SJCRH30 (cell line): ENCODE results near the gene APEX1. TPM values are rescaled to one million over a fixed set of nuclear protein-coding genes. Genes with fewer than 3 reads are reported as not detected.
A peak's percentile ranks its signal among the peaks of the same experiment; 100 is the strongest.

ENCODE experiments used
- DNase-seq, 2 experiments: peaks; one replicate each; pipeline ENCODE4 v3.0.0-alpha.2; 2015 to 2020
- H3K27ac ChIP-seq: fragments of 250-450 bp; sonication (Bioruptor Pico); 2 replicates; pipeline ENCODE4 v1.5.1; 2020; ENCODE audit warnings: mild to moderate bottlenecking, moderate library complexity
- H3K27me3 ChIP-seq: fragments of 250-450 bp; sonication (Bioruptor Pico); 2 replicates; pipeline ENCODE4 v1.5.1; 2020; ENCODE audit warnings: mild to moderate bottlenecking, moderate library complexity
- H3K36me3 ChIP-seq: fragments of 250-450 bp; sonication (Bioruptor Pico); 2 replicates; pipeline ENCODE4 v1.5.1; 2020; ENCODE audit warnings: mild to moderate bottlenecking, moderate library complexity
- H3K4me1 ChIP-seq: fragments of 250-450 bp; sonication (Bioruptor Pico); 2 replicates; pipeline ENCODE4 v1.5.1; 2020; ENCODE audit warnings: mild to moderate bottlenecking, moderate library complexity
- H3K4me3 ChIP-seq: fragments of 250-450 bp; sonication (Bioruptor Pico); 2 replicates; pipeline ENCODE4 v1.5.1; 2020; ENCODE audit warnings: mild to moderate bottlenecking, moderate library complexity
- H3K9me3 ChIP-seq: fragments of 250-450 bp; sonication (Bioruptor Pico); replicated peaks from 2 replicates; pipeline ENCODE4 v1.5.1; 2020; ENCODE audit warnings: mild to moderate bottlenecking, moderate library complexity
- total RNA-seq: library from RNA; depleted of rRNA; stranded (reverse); fragments of >200 nt; shearing (Covaris generic); gene quantifications from 2 replicates; pipeline ENCODE4 v1.2.3, GENCODE V29; 2014; rRNA removed

The APEX1 gene
- 221 and 235 TPM in 2 replicates for total RNA-seq

DNA sequence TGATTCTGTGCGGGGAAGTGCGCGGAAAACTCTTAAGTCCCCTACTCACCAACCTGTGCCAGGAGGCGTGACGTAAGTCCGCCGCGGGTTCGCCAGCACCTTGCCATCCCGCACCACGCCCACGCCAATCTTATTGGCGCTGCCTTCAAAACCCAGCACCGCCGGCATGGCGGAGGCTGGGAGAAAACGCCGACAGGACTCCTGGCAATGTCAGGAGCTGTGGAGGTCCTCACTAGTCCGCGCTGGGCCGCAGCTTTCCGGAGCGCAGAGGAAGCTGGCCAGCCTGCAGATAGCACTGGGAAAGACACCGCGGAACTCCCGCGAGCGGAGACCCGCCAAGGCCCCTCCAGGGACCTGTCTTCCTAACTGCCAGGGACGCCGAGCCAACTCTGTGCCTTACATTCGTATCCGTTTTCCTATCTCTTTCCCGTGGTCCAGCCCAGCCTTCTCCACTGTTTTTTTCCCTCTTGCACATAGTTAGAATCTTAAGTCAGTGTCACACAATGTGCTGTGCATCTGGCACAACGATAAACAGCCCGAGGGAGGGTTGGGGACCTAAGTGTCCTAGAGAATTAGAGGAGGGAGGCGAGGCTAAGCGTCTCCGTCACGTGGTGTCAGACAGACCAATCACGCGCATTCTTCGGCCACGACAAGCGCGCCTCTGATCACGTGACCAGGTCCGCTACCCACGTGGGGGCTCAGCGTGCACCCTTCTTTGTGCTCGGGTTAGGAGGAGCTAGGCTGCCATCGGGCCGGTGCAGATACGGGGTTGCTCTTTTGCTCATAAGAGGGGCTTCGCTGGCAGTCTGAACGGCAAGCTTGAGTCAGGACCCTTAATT, at the start of gene APEX1, which contains the start of gene OSGEP:
Gene APEX1 (plus strand): TSS at position 711 of the 839 bp plus-strand sequence. CDS start 420 bp downstream, outside the sequence.
Gene OSGEP (minus strand): TSS at position 297 of the 839 bp plus-strand sequence. CDS start 129 bp downstream, at position 168.
- Histone ChIP-seq H3K4me1 (no peaks in the 10 kb centered on the region), H3K4me3 (peak within 1 kb of the TSS; percentile 80), H3K27ac (peak within 1 kb of the TSS; percentile 98), H3K36me3 (peaks cover 25% of the 10 kb centered on the region), H3K27me3 (no peaks in the 10 kb centered on the region), H3K9me3 (no peaks in the 10 kb centered on the region)
- DNase-seq: peak; percentile 98 to 99

DNA sequence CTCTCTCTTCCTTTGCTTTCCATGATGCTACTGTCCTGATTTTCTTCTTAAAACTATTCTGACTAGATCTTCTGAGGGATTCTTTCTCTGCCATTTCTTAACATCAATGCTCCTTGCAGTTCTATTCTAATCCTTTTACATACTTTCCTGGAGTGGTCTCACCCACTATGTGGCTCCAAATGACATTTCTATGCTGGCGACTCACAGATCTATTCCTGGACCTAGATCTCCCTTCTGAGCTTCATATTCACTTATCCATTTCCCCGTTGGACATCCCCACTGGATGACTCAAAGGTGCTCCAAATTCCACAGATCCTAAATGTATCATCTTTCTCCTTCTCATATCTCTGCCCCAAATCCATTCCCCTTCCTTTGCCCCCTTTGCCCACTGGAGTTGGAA, 45.8 kb upstream of the APEX1 start:
- Histone ChIP-seq H3K4me1 (no peaks in the 10 kb centered on the region), H3K27me3 (no peaks in the 10 kb centered on the region), H3K36me3 (no peaks in the 10 kb centered on the region; the same call in 1 of the 2 replicates), H3K9me3 (no peaks in the 10 kb centered on the region), H3K4me3 (no peak overlapping the region), H3K27ac (no peak overlapping the region)
- no peak for DNase-seq

DNA sequence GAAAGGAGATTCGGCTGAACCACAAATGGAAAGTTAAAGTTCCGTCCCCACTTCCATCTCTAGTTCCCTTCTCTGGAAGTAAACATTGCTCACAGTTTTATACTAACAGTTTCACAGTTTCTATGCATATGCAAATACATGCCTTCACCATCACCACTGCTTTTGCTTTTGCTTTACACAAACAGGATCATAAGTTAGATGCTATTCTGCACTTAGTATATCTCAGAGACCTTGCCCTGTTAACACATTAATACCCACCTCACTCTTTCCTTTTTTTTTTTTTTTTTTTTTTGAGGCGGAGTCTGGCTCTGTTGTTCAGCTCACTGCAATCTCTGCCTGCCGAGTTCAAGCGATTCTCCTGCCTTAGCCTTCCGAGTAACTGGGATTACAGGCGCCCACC, 42.6 kb upstream of the APEX1 start:
- Histone ChIP-seq H3K36me3 (no peaks in the 10 kb centered on the region), H3K4me1 (no peaks in the 10 kb centered on the region), H3K9me3 (no peaks in the 10 kb centered on the region), H3K4me3 (peak overlapping the region; percentile 70), H3K27ac (no peak overlapping the region), H3K27me3 (no peaks in the 10 kb centered on the region)
- DNase-seq: peak in 1 of 2 experiments; percentile 13

DNA sequence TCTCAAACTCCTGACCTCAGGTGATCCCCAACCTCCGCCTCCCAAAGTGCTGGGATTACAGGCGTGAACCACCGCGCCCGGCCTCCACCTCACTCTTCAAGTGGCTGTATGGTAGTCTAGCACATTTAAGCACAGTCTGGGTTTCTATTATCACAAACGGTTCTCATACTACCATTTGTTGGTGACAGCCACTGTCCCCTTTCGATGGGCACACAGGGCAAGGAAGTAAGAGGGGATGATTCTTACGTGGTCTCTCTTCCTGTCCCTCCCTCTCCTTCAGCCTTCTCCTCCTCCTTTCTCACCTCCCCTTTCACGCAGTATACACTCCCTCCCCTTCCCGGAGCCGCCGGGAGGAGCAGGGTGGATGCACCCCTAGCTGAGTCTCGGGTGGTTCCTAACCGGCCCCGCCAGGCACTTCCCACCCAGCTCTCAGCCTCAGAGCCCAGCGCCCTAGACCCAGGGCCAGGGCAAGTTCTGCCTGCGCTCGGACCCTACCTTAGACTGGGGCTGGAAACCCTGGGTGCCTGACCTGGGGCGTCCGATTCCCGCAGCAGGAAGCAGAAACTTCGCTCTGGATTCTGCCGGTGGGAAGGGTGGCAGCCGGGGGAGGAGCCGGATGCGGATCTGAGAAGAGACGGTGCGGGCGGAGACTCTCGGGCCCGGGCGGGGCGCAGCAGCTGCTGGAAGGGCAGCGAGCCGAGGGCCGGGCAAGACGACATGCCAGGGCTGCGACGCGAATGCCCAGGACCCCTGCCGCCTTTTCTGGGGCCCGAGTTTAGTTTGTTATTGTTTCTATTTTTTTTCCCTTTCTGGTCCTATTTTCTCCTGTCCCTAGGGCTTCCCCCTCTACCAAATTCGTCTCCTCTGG, 41.9 kb upstream of the APEX1 start, which contains the start of gene TEP1:
Gene TEP1 (minus strand): TSS at position 626 of the 868 bp plus-strand sequence. CDS start 5,062 bp downstream, outside the sequence.
- no peaks in the 10 kb centered on the region for H3K27me3 ChIP-seq
- DNase-seq: peak; percentile 85 to 86
- H3K9me3 ChIP-seq: no peaks in the 10 kb centered on the region
- H3K27ac ChIP-seq: peak within 1 kb of the TSS; percentile 43
- H3K4me1 ChIP-seq: no peaks in the 10 kb centered on the region
- no peaks in the 10 kb centered on the region for H3K36me3 ChIP-seq
- peak within 1 kb of the TSS; percentile 70 for H3K4me3 ChIP-seq

DNA sequence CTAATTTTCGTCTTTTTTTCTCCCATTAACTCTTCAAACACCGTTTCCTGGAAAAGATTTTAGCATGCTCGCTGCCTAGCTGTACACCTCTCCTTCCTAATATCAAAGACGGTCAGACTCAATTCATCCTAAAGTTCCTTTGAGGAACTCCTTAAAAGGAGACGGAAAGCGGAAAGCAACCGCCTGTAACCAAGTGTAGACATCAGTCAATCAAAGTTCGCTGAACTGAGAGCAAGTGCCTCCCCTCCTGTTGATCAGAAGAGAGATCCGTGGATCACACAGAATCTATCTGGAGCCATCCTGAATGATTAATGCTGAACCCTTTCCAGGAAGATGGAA, 41.3 kb upstream of the APEX1 start:
- peak overlapping the region; percentile 70 for H3K4me3 ChIP-seq
- no peaks in the 10 kb centered on the region for H3K4me1 ChIP-seq
- peak in 1 of 2 experiments; percentile 22 for DNase-seq
- H3K27ac ChIP-seq: peak overlapping the region; percentile 43
- no peaks in the 10 kb centered on the region for H3K9me3 ChIP-seq
- no peaks in the 10 kb centered on the region for H3K36me3 ChIP-seq
- no peaks in the 10 kb centered on the region for H3K27me3 ChIP-seq

DNA sequence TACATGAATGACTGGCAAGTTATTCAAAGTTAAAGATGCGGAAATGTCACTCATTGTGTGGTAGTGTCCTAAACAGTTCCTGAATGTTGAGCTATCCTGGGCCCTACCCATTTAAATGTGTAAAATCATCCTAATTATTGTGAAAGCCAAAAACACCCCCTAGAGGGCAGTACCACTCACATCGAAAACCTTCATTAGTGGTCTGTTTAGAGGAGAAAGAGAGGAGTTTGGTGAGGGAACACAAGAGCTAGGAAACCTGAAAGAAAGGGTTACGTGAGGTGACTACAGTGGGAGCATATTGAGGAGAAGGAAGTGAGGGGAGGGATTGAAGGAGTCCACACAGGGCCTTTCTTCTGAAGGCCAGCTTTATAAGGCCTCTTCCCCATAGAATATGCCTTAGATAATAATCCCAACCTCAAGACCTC, 39.2 kb upstream of the APEX1 start:
- H3K36me3 ChIP-seq: no peaks in the 10 kb centered on the region
- H3K27me3 ChIP-seq: no peaks in the 10 kb centered on the region
- DNase-seq: peak; percentile 15 to 64
- no peaks in the 10 kb centered on the region for H3K4me1 ChIP-seq
- no peak overlapping the region for H3K4me3 ChIP-seq
- H3K27ac ChIP-seq: no peak overlapping the region
- no peaks in the 10 kb centered on the region for H3K9me3 ChIP-seq

DNA sequence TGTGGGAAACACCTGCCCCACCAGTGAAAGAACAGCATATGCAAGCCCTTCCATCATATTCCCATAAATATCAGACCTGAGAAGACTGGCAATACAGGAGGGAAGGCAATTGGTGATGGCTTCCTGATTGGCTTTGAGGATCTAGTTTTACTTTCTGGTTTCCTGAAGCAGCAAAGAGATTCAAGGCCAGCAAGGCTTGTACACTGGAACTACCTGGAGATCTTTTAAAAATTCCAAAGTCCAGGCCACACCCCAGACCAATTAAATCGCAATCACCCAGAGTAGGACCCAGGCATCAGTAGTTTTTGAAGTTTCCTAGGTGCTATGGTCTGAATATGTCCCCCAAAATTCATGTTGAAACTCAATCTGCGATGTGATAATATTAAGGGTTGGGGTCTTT, 38.8 kb upstream of the APEX1 start:
- H3K4me3 ChIP-seq: no peak overlapping the region
- no peaks in the 10 kb centered on the region for H3K36me3 ChIP-seq
- no peaks in the 10 kb centered on the region for H3K9me3 ChIP-seq
- H3K27ac ChIP-seq: no peak overlapping the region
- H3K4me1 ChIP-seq: no peaks in the 10 kb centered on the region
- H3K27me3 ChIP-seq: no peaks in the 10 kb centered on the region
- DNase-seq: no peak

DNA sequence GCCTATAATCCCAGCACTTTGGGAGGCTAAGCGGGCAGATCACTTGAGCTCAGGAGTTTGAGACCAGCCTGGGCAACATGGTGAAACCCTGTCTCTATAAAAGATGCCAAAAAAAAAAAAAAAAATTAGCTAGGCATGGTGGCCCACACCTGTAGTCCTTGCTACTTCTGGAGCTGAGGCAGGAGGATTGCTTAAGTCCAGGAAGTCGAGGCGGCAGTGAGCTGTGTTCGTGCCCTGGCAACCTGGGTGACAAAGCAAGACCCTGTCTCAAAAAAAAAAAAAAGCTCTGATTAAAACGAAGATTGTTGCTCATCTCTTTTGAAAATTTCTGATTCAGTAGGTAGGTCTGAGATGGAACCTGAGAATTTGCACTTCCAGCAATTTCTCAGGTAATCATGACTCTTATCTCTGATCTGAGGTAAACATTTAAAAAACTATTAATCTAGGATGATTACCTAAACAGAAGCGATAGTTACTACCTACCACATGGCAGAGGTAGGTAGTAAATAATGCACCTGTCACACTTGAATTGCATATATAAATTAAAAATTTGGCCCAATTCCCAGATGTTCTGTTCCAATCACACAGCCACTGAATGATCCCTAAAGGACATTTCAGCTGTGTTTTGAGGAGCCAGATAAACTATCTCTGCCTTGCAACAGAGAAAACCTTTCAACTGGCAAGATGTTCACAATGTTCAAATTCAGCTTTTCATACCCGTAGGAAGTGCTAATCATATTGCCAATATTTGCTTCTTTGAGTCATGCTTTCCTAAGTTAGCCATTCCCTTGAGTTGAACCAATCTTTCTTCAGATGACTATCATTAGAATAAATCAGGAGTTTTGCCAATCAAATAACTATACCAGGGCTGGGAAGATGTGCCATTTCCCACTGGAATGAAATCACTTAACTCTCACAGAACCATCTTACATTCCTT, 37.5 kb upstream of the APEX1 start:
- H3K9me3 ChIP-seq: no peaks in the 10 kb centered on the region
- no peak for DNase-seq
- H3K4me1 ChIP-seq: no peaks in the 10 kb centered on the region
- H3K27ac ChIP-seq: no peak overlapping the region
- no peaks in the 10 kb centered on the region for H3K27me3 ChIP-seq
- no peaks in the 10 kb centered on the region for H3K36me3 ChIP-seq
- H3K4me3 ChIP-seq: no peak overlapping the region

DNA sequence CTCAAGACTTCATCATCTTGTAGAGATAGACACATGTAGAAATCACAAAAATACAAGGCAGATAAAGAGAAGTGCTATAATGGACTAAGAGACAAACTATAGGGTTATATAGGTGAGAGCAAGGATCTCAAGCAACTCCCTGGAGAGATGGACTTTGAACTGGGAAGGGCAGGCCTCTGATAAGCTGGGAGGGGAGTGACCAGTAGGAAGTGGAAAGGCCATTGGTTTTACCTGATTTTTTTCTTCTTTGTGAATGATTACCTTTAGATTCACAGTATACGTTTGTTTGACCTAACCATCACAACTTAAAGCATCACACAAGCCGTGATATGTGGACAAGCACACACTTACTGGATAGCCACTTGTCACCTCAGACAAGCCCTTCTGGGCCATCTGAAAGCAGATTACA, 36.5 kb upstream of the APEX1 start:
- no peak overlapping the region for H3K4me3 ChIP-seq
- H3K4me1 ChIP-seq: no peaks in the 10 kb centered on the region
- no peak overlapping the region for H3K27ac ChIP-seq
- no peaks in the 10 kb centered on the region for H3K36me3 ChIP-seq
- H3K9me3 ChIP-seq: no peaks in the 10 kb centered on the region
- DNase-seq: no peak
- H3K27me3 ChIP-seq: no peaks in the 10 kb centered on the region

DNA sequence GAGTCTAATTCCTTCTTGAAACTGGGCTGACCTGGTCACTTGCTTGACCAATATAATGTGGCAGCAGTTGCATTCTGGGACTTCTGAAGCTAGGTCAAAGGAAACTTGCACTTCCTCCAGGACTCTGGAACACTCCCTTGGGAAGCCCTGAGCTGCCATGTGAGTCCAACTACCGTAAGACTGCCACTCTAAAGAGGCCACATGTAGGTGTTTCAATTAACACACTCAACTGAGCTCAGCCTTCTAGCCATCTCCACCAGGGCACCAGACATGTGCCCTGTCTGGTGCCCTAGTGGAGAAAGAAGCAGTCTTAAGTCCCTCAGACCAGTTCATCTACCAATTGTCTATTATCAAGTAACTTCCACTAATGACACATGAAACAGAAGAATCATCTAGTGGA, 35.6 kb upstream of the APEX1 start:
- H3K9me3 ChIP-seq: no peaks in the 10 kb centered on the region
- H3K4me3 ChIP-seq: no peak overlapping the region
- DNase-seq: no peak
- no peaks in the 10 kb centered on the region for H3K36me3 ChIP-seq
- no peaks in the 10 kb centered on the region for H3K27me3 ChIP-seq
- H3K4me1 ChIP-seq: no peaks in the 10 kb centered on the region
- H3K27ac ChIP-seq: no peak overlapping the region

DNA sequence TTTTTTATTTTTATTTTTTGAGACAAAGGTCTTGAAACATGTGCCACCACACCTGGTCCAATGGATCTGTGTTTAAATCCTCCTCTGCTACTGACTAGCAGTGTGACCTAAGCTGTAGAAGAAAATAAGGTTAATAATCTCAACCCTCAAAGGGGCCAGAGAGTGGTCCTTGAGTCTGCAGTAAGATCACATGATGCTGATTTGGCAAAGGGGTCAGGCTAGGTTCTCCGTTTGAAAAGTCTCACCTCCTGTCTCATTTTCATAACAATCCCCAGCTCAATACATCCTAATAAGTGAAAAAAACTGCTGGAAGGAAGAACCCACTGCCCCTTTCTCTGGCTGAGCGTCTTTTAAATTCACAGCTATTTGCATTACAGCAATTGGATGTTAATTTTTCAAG, 33.8 kb upstream of the APEX1 start:
- Histone ChIP-seq H3K9me3 (no peaks in the 10 kb centered on the region), H3K27ac (no peak overlapping the region), H3K4me1 (no peaks in the 10 kb centered on the region), H3K27me3 (no peaks in the 10 kb centered on the region), H3K36me3 (no peaks in the 10 kb centered on the region), H3K4me3 (no peak overlapping the region)
- no peak for DNase-seq

DNA sequence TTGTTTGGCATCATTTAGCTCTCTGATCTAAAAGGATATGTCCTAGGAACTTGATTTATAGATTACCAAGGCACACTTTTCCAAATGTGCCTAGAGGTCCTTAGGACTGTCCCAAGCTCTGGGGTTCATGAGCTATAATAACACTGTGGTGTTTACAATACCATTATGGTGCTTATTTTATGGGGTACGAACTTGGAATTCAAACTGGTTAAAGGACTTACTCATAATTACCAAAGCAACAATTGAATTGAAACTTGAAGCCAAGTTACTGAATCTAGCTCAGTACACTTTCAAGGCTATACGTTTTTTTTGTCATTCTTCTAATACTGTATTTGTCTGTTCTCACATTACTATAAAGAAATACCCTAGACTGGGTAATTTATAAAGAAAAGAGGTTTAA, 32.1 kb upstream of the APEX1 start:
- Histone ChIP-seq H3K36me3 (no peaks in the 10 kb centered on the region), H3K27ac (no peak overlapping the region), H3K27me3 (no peaks in the 10 kb centered on the region), H3K4me1 (peaks cover 2% of the 10 kb centered on the region; the same call in 1 of the 2 replicates), H3K4me3 (no peak overlapping the region), H3K9me3 (no peaks in the 10 kb centered on the region)
- DNase-seq: no peak

DNA sequence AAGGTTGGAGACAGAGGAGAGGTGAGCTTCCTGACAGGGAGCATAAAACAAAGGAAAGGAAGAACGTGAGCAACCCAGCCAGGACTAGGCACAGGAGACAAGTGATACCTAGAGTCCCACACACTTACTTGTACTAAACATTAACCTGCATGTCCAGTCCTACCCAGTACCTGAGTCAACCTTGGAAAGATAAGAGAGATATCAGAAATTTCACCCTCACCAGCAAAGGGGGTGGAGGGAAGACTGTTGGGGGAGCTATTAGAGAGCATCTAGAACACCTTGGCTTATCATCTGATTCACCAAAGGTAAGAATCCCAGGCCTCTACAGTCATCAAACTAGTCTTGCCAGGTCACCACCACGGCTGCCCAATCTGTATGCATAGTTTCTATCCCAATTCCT, 30.2 kb upstream of the APEX1 start:
- no peaks in the 10 kb centered on the region for H3K9me3 ChIP-seq
- H3K4me1 ChIP-seq: peaks cover 2% of the 10 kb centered on the region; the same call in 1 of the 2 replicates
- H3K27ac ChIP-seq: no peak overlapping the region
- no peaks in the 10 kb centered on the region for H3K36me3 ChIP-seq
- H3K27me3 ChIP-seq: no peaks in the 10 kb centered on the region
- no peak overlapping the region for H3K4me3 ChIP-seq
- DNase-seq: no peak
